GM19099 (cell line): Measurements from ENCODE around the gene RFX2.

Experiments
- POLR2A ChIP-seq: IDR thresholded peaks from 3 replicates; pipeline ENCODE4 v1.6.1; 2011; ENCODE audit warnings: low read depth; ENCODE audit not compliant: insufficient read length; ENCODE audit errors: extremely low read depth

Gene RFX2

DNA sequence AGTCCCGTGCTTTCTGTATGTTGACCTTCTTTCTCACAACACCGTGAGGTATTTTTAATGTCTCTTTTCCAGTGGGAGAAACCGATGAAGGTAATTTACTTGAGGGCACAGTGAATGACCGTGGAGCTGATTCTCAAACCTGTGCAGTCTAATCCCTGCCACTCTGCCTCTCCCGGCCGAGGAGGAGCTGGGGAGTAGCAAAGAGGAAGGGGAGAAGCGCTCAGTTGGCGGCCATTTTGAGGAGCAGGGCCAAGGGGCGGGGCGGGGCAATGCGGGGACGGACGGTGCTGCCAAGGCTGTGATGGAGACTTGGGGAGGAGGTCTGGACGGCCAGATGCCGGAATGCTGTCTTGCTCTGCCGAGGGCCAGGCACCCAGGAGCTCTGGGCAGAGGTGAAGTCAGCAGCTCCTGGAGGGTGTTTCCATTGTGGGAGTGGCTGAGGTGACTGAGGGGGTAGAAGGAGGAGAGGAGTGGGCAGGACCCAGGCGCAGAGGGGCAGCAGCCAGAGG lies 120.0 kb downstream of the RFX2 start:
- no peak for TF ChIP-seq POLR2A

DNA sequence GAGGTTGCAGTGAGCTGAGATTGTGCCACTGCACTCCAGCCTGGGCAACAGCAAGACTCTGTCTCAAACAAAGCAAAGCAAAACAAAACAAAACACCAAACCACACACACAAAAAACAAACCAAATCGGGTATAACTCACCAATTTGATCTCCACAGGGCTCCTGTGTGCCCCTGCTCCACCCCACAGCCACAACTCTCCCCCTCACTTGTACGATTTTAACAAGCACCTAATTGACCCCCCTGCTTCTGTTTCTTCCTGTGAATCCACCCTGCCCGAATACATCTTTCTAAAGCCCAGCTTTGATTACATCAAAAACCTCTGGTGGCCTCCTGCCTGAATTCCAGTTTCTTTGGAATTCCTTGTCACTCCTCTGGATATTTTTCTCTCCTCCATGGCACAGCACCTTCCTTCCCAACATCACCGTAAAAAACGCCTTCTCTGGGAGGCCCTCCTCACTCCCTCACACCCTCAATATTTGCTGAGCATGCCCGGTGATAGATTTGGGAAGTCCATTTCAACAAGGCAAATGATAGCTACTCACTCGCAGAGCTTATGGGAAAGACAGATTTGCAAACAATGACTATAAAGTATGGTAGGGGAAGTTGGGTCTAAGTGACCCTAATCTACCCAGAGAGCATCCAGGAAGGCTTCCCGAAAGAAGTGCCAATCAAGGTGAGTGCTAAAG lies 120.8 kb downstream of the RFX2 start:
- no peak for TF ChIP-seq POLR2A

DNA sequence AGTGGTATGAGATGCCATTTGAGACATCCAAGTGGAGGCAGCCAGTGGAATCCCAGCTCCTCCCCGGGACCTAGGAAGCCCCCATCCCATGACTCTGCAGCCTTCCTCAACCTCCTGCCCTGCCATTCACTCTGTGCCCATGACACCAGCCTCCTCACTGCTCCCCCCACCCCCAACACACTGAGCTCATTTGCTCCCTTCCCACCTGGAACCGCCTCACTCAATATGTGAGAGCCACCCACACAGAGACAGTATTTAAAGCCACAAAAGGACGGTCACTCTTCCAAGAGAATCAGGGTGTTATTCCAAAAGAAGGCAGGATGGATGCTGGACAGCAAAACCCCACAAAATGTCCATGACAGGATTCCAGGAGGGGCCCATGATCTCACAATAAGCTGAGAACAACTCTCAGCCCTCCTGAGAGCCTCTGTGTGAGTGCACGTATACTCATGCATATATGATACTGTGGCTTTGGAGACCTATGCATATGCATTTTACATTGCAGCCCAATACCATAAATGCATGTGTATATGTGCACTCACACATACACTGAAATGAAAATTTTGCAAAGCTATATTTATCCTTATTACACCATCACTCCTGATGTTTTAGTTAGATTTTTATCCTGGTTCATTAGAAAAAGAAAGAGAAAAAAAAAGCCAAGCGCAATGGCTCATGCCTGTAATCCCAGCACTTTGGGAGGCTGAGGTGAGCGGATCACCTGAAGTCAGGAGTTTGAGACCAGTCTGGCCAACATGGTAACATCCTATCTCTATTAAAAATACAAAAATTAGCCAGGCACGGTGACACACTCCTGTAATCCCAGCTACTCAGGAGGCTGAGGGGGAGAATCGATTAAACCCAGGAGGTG lies 121.5 kb downstream of the RFX2 start:
- no peak for TF ChIP-seq POLR2A

DNA sequence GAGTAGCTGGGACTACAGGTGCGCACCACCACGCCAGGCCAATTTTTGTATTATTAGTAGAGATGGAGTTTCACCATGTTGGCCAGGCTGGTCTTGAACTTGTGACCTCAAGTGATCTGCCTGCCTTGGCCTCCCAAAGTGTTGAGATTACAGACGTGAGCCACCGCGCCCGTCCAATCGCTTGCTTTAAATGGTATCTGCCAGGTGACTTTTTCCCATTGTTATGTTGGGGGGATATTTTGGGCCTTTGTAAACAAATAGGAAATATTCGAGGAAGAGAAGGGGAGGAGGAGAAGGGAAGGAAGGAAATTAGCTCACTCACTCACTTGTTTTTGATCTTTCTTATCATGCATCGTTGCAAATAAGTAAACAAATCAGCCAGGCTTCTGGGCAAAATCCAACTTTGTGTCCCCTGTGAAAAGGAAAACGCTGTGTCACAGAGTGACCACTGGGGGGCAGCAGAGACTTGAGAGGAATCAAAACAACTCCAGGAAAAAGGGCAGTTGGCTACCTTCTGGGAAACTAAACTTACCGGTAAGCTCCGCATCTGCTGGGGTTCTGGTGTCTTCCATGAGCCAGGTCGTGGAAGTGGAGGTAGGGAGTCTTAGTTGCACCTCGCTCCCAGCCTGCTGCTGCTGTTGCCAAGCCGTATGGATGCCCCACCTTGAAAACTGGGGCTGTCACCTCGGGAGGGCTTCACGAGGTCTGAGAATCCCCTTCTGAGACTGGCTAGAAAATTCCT lies 123.1 kb downstream of the RFX2 start:
- no peak for TF ChIP-seq POLR2A

DNA sequence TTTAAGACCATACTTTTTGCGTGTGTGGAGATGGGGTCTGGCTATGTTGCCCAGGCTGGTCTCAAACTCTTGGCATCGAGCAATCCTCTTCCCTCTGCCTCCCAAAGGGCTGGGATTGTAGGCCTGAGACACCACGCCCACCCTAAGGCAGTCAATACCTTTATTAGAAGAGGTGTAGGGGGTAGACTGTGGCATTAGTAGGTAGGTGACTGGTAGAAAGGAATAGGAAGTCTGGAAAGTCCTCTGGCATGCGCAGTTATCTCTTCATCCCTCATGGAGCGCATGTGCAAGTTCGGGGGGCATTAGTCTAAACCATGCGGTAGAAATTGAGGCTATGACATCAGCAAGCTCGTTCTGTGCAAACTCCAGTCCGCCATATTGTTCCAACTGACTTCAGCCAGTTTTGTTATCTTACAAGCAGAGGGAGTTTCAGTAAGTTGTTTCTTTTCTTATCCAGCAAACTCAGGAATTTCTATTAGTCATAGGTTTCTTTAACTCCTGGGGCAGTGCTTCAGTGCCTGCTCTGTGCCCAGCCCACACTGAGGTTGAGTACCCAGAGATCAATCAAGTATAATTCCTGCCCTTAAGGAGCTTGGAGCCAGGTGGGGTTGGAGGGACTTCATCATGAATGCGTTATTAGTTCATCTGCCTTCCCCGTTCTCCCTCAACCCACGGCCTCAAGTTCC lies 125.1 kb downstream of the RFX2 start:
- TF ChIP-seq POLR2A = no peak

DNA sequence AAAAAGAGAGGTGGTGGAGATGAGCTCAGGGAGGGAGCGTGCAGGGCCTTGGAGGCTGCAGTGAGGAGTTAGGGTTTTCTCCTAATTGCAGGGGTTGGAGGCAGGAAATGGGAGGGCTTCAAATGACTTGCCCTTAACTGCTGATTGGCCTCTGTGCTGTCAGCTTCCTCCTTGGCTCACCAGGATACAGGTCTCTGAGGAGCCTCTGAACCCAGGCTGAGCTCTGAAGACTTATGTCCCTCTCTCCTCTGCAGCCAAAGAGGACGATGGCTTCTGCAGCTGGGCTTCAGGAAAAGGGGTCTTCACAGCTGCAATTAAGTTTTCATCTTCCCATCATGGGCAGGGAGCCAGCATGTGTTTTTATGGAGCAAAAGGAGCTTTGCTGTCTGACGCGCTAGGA lies 125.7 kb downstream of the RFX2 start:
- no peak for TF ChIP-seq POLR2A

DNA sequence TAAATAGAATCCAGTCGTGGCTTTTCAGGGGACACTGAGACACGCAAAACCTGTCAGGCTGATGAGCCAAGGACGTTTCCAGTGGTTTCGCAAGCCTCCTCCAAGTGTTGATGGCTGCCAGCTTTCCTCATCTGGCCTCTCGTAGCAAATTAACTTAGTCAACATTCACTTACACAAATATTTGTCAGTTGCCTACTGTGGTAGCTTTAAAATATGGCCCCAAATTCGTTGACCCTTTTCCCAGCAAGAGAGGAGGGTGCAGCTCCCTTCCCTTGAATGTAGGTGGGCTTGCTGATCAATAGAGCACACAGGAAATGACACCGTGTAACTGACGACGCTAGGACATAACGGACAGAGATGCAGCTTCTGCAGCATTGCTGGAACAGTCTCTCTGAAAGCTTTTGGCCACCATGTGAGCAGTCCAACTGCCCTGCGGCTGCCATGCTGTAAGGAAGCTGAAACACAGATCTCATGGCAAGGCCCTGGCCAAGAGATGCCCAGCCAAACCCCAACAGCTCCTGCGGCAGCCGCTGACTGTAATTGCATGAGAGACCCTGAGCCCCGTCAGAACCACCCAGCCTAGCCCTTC lies 126.8 kb downstream of the RFX2 start:
- no peak for TF ChIP-seq POLR2A

DNA sequence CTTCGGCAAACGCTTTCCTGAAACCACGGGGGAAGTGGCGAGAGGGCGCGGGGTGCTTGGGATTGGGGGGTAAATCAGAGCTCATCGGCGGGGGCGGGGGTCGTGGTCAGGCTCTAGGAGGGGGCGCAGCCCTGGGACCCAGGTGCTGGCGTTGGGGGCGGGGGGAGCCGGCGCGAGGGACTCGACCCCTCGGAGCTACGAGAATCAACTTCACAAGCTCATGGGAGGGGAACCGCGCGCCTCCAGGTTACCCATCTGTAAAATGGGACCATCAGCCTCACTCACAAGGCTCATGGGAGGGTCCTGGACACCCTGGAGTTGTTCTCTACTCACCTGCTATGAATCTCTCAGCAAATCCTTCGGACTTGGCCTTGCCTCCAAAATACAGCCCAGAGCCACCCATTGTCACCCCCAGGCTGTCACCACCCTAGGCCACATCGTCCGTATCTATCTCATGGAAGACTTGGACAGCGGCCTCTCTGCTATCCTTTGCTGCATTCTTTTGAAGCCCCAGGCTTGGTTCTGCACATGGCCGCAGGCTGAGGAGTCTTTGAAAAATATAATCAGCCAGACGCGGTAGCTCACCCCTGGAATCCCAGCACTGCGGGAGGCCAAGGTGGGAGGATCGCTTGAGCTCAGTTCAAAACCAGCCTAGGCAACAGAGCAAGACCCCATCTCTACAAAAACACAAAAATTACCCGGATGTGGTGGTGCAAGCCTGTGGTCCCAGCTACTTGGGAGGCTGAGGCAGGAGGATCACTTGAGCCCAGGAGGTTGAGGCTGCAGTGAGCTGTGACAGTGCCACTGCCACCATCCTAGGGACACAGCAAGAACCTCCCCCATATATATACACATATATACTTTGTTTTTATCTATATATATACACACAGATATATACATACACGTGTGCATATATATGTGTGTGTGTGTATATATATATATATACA lies 131.4 kb downstream of the RFX2 start:
- TF ChIP-seq POLR2A = no peak

DNA sequence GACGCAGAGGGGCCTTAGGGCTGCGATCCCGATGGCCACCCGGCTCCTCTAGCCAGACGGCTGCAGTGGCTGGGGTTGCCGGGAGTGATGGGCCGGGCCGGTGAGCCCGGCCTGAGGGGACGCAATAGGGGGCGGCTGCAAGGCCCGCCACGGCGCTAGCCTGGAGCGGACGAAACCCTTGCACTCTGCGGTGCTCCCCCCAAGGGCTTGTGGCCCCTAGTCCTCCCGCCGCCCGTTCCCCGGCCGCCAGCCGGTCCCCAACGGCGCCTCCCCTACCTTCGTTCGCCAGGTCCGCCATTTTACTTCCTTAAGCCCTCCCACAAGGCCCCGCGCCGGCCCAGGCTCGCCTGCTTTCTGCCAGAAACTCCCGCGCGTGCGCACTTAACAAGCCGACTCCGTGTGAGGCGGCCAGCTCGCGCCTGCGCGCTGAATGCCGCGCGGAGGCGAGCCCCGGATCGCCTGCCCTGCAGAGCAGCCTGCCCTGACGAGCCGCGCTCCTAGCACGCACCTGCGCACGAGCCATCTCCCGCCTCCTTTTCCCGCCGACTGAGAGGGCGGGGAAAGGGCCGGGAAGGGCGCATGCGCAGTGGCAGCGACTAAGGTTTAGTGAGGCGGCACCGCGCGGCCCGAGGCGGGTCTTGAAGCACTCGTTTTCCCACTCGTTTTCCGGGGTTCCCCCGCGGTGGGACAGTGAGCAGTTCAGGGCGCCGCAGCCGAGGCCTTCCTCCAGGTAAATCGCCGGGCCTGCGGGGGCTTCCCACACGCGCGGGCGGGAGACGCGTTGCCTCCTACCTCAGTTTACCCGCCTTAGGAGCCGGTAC lies 132.3 kb downstream of the RFX2 start, which contains the start of gene RANBP3:
RANBP3 (minus strand) TSS at position 356 of the 821 bp plus-strand sequence; CDS start at position 298, 58 bp downstream.
- peak; percentile 89 for TF ChIP-seq POLR2A

DNA sequence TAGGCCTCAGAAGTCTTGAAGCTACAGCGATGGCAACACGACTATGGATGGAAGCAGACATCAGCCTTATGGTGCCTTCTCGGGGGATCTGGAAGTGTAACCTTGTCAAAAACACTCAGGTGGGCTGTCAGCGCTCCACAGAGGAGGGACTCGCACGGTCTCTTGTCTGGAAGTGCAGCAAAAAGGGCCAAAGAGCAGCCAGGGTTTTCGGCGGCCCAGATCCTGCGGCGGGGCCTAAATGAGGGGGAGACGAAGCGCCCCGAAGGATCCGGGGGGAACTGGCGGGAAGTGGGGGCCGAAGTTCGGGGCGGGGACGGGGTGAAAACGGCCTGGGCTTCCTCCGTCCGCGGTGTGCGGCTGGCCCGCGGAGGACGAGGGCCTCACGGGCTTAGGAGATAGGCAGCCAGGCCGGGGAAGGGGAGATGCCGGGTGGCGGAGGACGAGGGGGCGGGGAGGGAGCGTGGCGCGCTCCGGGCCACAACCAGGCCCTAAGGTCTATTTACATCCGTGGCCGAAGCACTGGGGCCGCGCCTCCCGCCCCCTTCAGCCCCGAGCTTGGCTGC lies 133.0 kb downstream of the RFX2 start:
- TF ChIP-seq POLR2A = no peak

DNA sequence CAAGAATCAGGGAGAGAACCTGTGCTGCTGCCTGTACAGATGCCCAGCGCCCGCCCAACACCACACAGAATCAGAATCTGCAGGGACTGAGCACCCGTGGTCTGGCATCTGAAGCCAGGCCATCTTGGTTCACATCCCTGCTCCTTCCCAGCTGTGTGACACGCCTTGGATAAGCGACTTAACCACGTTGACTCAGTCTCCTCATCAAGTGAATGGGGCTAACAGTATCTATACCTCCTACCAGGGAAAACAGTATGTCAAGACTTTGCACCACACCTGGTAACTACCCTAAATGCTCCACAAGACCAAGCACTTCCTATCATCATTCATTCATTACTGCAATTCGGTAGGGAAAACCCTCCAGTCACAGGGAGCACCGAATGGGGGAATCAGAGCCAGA lies 133.5 kb downstream of the RFX2 start:
- TF ChIP-seq POLR2A = no peak

DNA sequence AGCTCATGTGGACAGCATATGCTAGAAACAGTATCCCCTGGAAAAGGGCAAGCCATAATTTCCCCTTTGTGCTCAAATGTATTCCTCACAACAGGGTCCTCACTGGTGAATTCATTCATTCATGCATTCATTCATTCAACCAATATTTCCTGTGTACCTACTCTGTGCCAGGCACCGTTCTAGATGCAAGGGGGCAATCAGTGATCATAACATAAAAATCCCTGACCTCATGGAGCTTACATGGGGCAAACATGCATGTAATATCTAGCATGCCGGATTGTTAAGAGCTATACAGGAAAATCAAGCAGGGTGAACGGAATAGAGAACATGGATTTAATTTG lies 134.9 kb downstream of the RFX2 start:
- no peak for TF ChIP-seq POLR2A

DNA sequence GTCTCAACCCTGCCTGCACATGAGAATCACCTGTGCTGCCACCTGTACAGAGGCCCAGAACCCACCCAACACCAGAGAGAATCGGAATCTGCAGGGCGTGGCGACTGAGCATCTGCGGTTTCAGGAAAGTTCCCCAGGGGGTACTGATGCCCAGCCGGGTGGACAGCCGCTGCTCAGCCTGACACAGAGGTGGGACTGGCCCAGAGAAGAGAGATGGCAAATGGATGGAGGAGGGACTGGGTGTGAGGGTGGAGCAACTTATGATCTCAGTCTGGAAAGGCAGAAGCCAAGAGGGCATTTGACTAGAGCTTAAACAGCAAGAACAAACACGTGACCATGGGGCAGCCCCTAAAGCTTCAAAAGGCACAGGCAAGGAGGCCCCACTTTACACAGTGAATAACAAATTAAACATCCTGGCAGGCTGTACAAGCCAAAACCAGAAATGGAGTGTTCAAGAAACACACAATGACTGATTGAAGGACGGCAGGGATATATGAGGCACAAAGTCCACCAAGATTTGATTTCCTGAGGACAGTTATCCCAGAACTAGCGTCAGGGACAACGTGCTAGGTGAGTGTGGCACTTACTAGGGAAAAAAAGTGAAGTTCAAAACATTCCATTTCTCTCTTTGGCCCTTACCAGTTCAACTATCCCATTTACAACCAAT lies 135.4 kb downstream of the RFX2 start:
- TF ChIP-seq POLR2A = no peak
